ENCODE data around the gene KIF26B. TPM values are rescaled to one million over a fixed set of nuclear protein-coding genes. Genes with fewer than 3 reads are reported as not detected.

Gene KIF26B
- polyA plus RNA-seq, 2 of the 4 experiments (the other 2 are of a cell fraction): 0.01 to 0.04 TPM

DNA sequence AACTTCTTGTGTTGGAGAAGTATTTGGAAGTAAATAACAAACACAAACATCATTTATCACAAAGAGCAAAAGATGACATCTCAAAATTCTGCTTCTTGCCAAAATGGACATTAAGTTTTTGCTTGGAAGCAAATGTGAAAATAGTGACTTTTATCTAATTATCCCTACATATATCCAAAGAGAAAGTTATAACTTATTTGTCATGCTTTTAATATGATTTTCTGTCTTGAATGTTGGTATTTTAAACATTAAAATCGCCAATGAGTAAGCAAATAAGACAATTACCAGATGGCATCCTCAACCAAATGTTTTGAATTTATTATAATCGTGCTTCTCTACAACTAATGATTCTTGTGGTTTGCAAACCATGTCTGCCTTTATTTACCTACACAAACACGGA, 594.3 kb downstream of the KIF26B start:
- TF ChIP-seq RAD21 (conservative IDR thresholded peaks at IDR 0.05 in 1 of 2, IDR thresholded peaks at IDR 0.05 in 1 of 2): no peak
- no peak for TF ChIP-seq JUNB (IDR thresholded peaks at IDR 0.05)
- TF ChIP-seq JUN (IDR thresholded peaks at IDR 0.05): no peak
- TF ChIP-seq, protein P1, sequence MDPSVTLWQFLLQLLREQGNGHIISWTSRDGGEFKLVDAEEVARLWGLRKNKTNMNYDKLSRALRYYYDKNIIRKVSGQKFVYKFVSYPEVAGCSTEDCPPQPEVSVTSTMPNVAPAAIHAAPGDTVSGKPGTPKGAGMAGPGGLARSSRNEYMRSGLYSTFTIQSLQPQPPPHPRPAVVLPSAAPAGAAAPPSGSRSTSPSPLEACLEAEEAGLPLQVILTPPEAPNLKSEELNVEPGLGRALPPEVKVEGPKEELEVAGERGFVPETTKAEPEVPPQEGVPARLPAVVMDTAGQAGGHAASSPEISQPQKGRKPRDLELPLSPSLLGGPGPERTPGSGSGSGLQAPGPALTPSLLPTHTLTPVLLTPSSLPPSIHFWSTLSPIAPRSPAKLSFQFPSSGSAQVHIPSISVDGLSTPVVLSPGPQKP (IDR thresholded peaks at IDR 0.05; ENCODE audit: low read depth, low read length): no peak
- TF ChIP-seq MAZ (IDR thresholded peaks at IDR 0.05; ENCODE audit: borderline replicate concordance, low read depth, low read length): no peak
- no peak for TF ChIP-seq NFE2L2 (conservative IDR thresholded peaks at IDR 0.05; ENCODE audit: low read length)
- TF ChIP-seq KDM5A (IDR thresholded peaks at IDR 0.05): no peak
- no peak for TF ChIP-seq CBX2 (IDR thresholded peaks at IDR 0.05; ENCODE audit: borderline replicate concordance, low read depth)
- no peak for TF ChIP-seq ZSCAN20 (CRISPR knock-in tag; IDR thresholded peaks at IDR 0.05)
- no peak for TF ChIP-seq RARB (CRISPR knock-in tag; IDR thresholded peaks at IDR 0.05)
- TF ChIP-seq FOSB (CRISPR knock-in tag; IDR thresholded peaks at IDR 0.05): no peak
- no peaks in the 10 kb centered on the region for H3K4me1 ChIP-seq
- no peak overlapping the region for H3K4me3 ChIP-seq
- DNase-seq (ENCODE audit: low read depth in 1 of 2, low spot score in 1 of 2) (no peak), ATAC-seq (no peak), FAIRE-seq (no peak)
- no peak overlapping the region for H3K4me2 ChIP-seq
- WGBS (ENCODE audit: missing lambda C conversion rate): 38% methylated on average over 3 of the region's 3 CpGs
- ChIA-PET POLR2A (no interaction called here), CTCF (no interaction called here)
- H3K27ac ChIP-seq: no peak overlapping the region
- no peaks in the 10 kb centered on the region for H3K9me3 ChIP-seq

DNA sequence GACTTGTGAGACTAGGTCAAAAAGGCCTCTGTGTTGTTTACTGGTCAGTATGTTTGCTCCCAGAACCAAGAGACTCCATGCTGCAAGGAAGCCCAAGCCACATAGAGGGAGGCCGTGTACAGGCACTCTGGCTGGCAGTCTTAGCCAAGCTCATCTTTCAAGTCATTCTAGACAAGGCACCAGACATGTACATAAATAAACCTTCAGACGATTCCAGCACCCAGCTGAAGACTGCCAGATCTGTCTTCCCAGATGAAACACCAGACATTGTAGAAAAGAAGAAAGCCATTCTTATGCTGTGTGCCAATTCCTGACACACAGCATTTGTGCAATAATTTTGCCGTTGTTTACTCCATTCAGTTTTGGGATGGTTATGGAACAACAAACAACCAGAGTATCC, 595.5 kb downstream of the KIF26B start:
- CTCF ChIA-PET: no interaction called here
- H3K4me3 ChIP-seq: no peak overlapping the region
- no peak for ATAC-seq
- no peaks in the 10 kb centered on the region for H3K4me1 ChIP-seq
- no peaks in the 10 kb centered on the region for H3K9me3 ChIP-seq
- WGBS (ENCODE audit: missing lambda C conversion rate): 84% methylated on average over 3 of the region's 3 CpGs
- no peak for FAIRE-seq
- no peak for DNase-seq (ENCODE audit: low read depth in 1 of 2, low spot score in 1 of 2)
- no peak overlapping the region for H3K27ac ChIP-seq
- POLR2A ChIA-PET: no interaction called here
- no peak overlapping the region for H3K4me2 ChIP-seq
- TF ChIP-seq PHF8 (IDR thresholded peaks at IDR 0.05; ENCODE audit: borderline replicate concordance, low read depth): no peak
- no peak for TF ChIP-seq HOXB5 (CRISPR knock-in tag; IDR thresholded peaks at IDR 0.05)
- TF ChIP-seq, protein P1 (IDR thresholded peaks at IDR 0.05; ENCODE audit: low read depth, low read length): no peak
- TF ChIP-seq EHF (CRISPR knock-in tag; IDR thresholded peaks at IDR 0.05): no peak
- no peak for TF ChIP-seq TP53 (CRISPR knock-in tag; IDR thresholded peaks at IDR 0.05)
- TF ChIP-seq, protein P2, sequence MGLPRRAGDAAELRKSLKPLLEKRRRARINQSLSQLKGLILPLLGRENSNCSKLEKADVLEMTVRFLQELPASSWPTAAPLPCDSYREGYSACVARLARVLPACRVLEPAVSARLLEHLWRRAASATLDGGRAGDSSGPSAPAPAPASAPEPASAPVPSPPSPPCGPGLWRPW (IDR thresholded peaks at IDR 0.05): no peak
- TF ChIP-seq RARB (CRISPR knock-in tag; IDR thresholded peaks at IDR 0.05): no peak
- no peak for TF ChIP-seq FOSL2 (IDR thresholded peaks at IDR 0.05)
- no peak for TF ChIP-seq FOSL2 (CRISPR knock-in tag; IDR thresholded peaks at IDR 0.05)
- TF ChIP-seq, protein P3, sequence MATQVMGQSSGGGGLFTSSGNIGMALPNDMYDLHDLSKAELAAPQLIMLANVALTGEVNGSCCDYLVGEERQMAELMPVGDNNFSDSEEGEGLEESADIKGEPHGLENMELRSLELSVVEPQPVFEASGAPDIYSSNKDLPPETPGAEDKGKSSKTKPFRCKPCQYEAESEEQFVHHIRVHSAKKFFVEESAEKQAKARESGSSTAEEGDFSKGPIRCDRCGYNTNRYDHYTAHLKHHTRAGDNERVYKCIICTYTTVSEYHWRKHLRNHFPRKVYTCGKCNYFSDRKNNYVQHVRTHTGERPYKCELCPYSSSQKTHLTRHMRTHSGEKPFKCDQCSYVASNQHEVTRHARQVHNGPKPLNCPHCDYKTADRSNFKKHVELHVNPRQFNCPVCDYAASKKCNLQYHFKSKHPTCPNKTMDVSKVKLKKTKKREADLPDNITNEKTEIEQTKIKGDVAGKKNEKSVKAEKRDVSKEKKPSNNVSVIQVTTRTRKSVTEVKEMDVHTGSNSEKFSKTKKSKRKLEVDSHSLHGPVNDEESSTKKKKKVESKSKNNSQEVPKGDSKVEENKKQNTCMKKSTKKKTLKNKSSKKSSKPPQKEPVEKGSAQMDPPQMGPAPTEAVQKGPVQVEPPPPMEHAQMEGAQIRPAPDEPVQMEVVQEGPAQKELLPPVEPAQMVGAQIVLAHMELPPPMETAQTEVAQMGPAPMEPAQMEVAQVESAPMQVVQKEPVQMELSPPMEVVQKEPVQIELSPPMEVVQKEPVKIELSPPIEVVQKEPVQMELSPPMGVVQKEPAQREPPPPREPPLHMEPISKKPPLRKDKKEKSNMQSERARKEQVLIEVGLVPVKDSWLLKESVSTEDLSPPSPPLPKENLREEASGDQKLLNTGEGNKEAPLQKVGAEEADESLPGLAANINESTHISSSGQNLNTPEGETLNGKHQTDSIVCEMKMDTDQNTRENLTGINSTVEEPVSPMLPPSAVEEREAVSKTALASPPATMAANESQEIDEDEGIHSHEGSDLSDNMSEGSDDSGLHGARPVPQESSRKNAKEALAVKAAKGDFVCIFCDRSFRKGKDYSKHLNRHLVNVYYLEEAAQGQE (IDR thresholded peaks at IDR 0.05): no peak
- no peak for TF ChIP-seq HOXB13 (CRISPR knock-in tag; IDR thresholded peaks at IDR 0.05; ENCODE audit: low read depth)
- no peak for TF ChIP-seq MYC (IDR thresholded peaks at IDR 0.05; ENCODE audit: borderline replicate concordance, low read length)
- TF ChIP-seq, protein P4, sequence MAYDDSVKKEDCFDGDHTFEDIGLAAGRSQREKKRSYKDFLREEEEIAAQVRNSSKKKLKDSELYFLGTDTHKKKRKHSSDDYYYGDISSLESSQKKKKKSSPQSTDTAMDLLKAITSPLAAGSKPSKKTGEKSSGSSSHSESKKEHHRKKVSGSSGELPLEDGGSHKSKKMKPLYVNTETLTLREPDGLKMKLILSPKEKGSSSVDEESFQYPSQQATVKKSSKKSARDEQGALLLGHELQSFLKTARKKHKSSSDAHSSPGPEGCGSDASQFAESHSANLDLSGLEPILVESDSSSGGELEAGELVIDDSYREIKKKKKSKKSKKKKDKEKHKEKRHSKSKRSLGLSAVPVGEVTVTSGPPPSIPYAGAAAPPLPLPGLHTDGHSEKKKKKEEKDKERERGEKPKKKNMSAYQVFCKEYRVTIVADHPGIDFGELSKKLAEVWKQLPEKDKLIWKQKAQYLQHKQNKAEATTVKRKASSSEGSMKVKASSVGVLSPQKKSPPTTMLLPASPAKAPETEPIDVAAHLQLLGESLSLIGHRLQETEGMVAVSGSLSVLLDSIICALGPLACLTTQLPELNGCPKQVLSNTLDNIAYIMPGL (CRISPR knock-in tag; IDR thresholded peaks at IDR 0.05; ENCODE audit: borderline replicate concordance): no peak
- no peak for TF ChIP-seq TFCP2L1 (CRISPR knock-in tag; IDR thresholded peaks at IDR 0.05)
- no peak for TF ChIP-seq HDAC2 (IDR thresholded peaks at IDR 0.05)
- TF ChIP-seq NFE2L2 (conservative IDR thresholded peaks at IDR 0.05; ENCODE audit: low read length): no peak
- TF ChIP-seq, protein P5, sequence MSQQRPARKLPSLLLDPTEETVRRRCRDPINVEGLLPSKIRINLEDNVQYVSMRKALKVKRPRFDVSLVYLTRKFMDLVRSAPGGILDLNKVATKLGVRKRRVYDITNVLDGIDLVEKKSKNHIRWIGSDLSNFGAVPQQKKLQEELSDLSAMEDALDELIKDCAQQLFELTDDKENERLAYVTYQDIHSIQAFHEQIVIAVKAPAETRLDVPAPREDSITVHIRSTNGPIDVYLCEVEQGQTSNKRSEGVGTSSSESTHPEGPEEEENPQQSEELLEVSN (IDR thresholded peaks at IDR 0.05; ENCODE audit: borderline replicate concordance, low read depth): no peak
- no peak for TF ChIP-seq EHMT2 (IDR thresholded peaks at IDR 0.05; ENCODE audit: low read depth)
- TF ChIP-seq, protein P6, sequence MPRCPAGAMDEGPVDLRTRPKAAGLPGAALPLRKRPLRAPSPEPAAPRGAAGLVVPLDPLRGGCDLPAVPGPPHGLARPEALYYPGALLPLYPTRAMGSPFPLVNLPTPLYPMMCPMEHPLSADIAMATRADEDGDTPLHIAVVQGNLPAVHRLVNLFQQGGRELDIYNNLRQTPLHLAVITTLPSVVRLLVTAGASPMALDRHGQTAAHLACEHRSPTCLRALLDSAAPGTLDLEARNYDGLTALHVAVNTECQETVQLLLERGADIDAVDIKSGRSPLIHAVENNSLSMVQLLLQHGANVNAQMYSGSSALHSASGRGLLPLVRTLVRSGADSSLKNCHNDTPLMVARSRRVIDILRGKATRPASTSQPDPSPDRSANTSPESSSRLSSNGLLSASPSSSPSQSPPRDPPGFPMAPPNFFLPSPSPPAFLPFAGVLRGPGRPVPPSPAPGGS (IDR thresholded peaks at IDR 0.05): no peak
- TF ChIP-seq KDM5A (IDR thresholded peaks at IDR 0.05): no peak

Measured in A549 (cell line).